ENCODE measurements around the gene P4HA3. TPM values are rescaled to one million over a fixed set of nuclear protein-coding genes. Genes with fewer than 3 reads are reported as not detected.

The P4HA3 gene
- polyA plus RNA-seq, 3 donors = 0.07 TPM; not detected in 2

- no peaks in the 10 kb centered on the region for H4K20me1 ChIP-seq (ENCODE audit: insufficient read depth, low read length)
- no CpG with 5 or more reads among the region's 2 CpGs for WGBS (ENCODE audit: insufficient coverage)
- intact Hi-C loops (cut with micrococcal nuclease) = no loop called here
Observed at GRCh38 chr11:74276581-74276980, 34.9 kb downstream of the P4HA3 start.

GRCh38 chr11:74272276-74272675, 39.2 kb downstream of the P4HA3 start:
- Histone ChIP-seq H3K79me2 (ENCODE audit: insufficient read depth, low read length) (no peaks in the 10 kb centered on the region), H2AFZ (ENCODE audit: insufficient read depth, low read depth, low read length, poor library complexity, severe bottlenecking) (no peak overlapping the region), H3K27ac (ENCODE audit: low read depth in 1 of 2, low read length in 2 of 2) (no peak overlapping the region), H3K4me1 (ENCODE audit: control insufficient read depth in 1 of 2, insufficient read depth in 2 of 2, low read length in 2 of 2) (no peaks in the 10 kb centered on the region), H3K4me2 (replicated peaks; ENCODE audit: extremely low read depth, low read length, poor library complexity, severe bottlenecking) (no peak overlapping the region), H3K36me3 (replicated peaks in 1 of 2; ENCODE audit: control insufficient read depth in 1 of 2, insufficient read depth in 2 of 2, low read length in 2 of 2) (no peaks in the 10 kb centered on the region), H3K9ac (ENCODE audit: insufficient read depth, low read length, poor library complexity, severe bottlenecking) (no peak overlapping the region), H4K20me1 (ENCODE audit: insufficient read depth, low read length) (no peaks in the 10 kb centered on the region), H3K27me3 (ENCODE audit: control insufficient read depth in 2 of 2, insufficient read depth in 2 of 2, low read length in 2 of 2) (peaks cover 0 to 2% of the 10 kb centered on the region in 2 donors), H3K4me3 (replicated peaks in 1 of 3; ENCODE audit: low read depth in 2 of 3, low read length in 3 of 3) (no peak overlapping the region), H3K9me3 (replicated peaks in 1 of 2; ENCODE audit: control insufficient read depth in 1 of 2, insufficient read depth in 1 of 2, low read length in 2 of 2) (no peaks in the 10 kb centered on the region)
- intact Hi-C loops (cut with micrococcal nuclease) = no loop called here
- H3K27ac Mint-ChIP-seq = no peak overlapping the region
- no peak for DNase-seq
- peaks cover 4% of the 10 kb centered on the region for H3K4me1 Mint-ChIP-seq
- H3K9me3 Mint-ChIP-seq = no peaks in the 10 kb centered on the region
- WGBS (ENCODE audit: insufficient coverage) = 93% methylated on average over 4 of the region's 4 CpGs
- no peaks in the 10 kb centered on the region for H3K36me3 Mint-ChIP-seq
- peaks cover 0 to 3% (median 2%) of the 10 kb centered on the region in 3 donors for H3K27me3 Mint-ChIP-seq (ENCODE audit: low read depth in 3 of 3)
- no peak overlapping the region for H3K4me3 Mint-ChIP-seq
- no peak for TF ChIP-seq CTCF (IDR thresholded peaks at IDR 0.05)

More at GRCh38 chr11:74276581-74276980, 34.9 kb downstream of the P4HA3 start:
- Histone ChIP-seq H3K27me3 (ENCODE audit: control insufficient read depth in 2 of 2, insufficient read depth in 2 of 2, low read length in 2 of 2) (no peaks in the 10 kb centered on the region), H3K9me3 (replicated peaks in 1 of 2; ENCODE audit: control insufficient read depth in 1 of 2, insufficient read depth in 1 of 2, low read length in 2 of 2) (no peaks in the 10 kb centered on the region), H3K36me3 (replicated peaks in 1 of 2; ENCODE audit: control insufficient read depth in 1 of 2, insufficient read depth in 2 of 2, low read length in 2 of 2) (no peaks in the 10 kb centered on the region), H3K79me2 (ENCODE audit: insufficient read depth, low read length) (no peaks in the 10 kb centered on the region), H3K4me1 (ENCODE audit: control insufficient read depth in 1 of 2, insufficient read depth in 2 of 2, low read length in 2 of 2) (no peaks in the 10 kb centered on the region), H3K4me2 (replicated peaks; ENCODE audit: extremely low read depth, low read length, poor library complexity, severe bottlenecking) (no peak overlapping the region), H2AFZ (ENCODE audit: insufficient read depth, low read depth, low read length, poor library complexity, severe bottlenecking) (no peak overlapping the region), H3K4me3 (replicated peaks in 1 of 3; ENCODE audit: low read depth in 2 of 3, low read length in 3 of 3) (no peak overlapping the region), H3K27ac (ENCODE audit: low read depth in 1 of 2, low read length in 2 of 2) (no peak overlapping the region), H3K9ac (ENCODE audit: insufficient read depth, low read length, poor library complexity, severe bottlenecking) (no peak overlapping the region)
- Mint-ChIP-seq H3K36me3 (no peaks in the 10 kb centered on the region), H3K4me3 (no peak overlapping the region), H3K27me3 (ENCODE audit: low read depth in 3 of 3) (peaks cover 2 to 3% (median 3%) of the 10 kb centered on the region in 3 donors), H3K9me3 (no peaks in the 10 kb centered on the region), H3K27ac (no peak overlapping the region), H3K4me1 (no peaks in the 10 kb centered on the region)
- TF ChIP-seq CTCF (IDR thresholded peaks at IDR 0.05) = no peak
- no peak for DNase-seq
